Fibroblast of lung (primary cell): ENCODE results near the gene ARHGAP18.

Source experiments
- EZH2 ChIP-seq: IDR thresholded peaks from 2 replicates; pipeline ENCODE4 v1.5.1; 2012; ENCODE audit warnings: low read length, control low read depth, mild to moderate bottlenecking; ENCODE audit errors: missing control alignments
- TF ChIP-seq, protein P1 (sequence below), 2 donors: IDR thresholded peaks in 1 of 2; conservative IDR thresholded peaks in 1 of 2; 1 replicate in 1 of 2; 2 replicates in 1 of 2; pipeline ENCODE4 v1.5.1; 2011 to 2012; ENCODE audit warnings: low read length in 2 of 2, control low read depth in 1 of 2, inconsistent platforms in 1 of 2, low read depth in 1 of 2, mild to moderate bottlenecking in 1 of 2

DNA sequence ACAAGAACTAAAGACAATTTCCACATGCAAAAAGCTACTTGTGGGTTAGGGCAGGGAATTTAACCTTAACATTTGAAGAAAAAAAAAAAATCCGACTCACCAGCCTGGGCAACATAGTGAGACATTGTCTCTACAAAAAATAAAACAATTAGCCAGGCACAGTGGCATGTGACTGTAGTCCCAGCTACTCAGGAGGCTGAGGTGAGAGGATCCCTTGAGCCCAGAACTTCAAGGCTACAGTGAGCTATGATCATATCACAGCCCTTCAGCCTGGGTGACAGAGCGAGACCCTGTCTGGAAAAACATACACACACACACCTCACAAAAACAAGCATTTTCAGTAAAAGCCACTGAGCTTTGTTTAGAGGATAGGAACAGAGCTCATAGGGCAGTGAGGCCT lies 56.2 kb downstream of the ARHGAP18 start:
- TF ChIP-seq, protein P1, sequence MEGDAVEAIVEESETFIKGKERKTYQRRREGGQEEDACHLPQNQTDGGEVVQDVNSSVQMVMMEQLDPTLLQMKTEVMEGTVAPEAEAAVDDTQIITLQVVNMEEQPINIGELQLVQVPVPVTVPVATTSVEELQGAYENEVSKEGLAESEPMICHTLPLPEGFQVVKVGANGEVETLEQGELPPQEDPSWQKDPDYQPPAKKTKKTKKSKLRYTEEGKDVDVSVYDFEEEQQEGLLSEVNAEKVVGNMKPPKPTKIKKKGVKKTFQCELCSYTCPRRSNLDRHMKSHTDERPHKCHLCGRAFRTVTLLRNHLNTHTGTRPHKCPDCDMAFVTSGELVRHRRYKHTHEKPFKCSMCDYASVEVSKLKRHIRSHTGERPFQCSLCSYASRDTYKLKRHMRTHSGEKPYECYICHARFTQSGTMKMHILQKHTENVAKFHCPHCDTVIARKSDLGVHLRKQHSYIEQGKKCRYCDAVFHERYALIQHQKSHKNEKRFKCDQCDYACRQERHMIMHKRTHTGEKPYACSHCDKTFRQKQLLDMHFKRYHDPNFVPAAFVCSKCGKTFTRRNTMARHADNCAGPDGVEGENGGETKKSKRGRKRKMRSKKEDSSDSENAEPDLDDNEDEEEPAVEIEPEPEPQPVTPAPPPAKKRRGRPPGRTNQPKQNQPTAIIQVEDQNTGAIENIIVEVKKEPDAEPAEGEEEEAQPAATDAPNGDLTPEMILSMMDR (conservative IDR thresholded peaks at IDR 0.05 in 1 of 2, IDR thresholded peaks at IDR 0.05 in 1 of 2; ENCODE audit: low read depth in 1 of 2, low read length in 2 of 2) = no peak
- no peak for TF ChIP-seq EZH2
